HCT116 (cell line): ENCODE measurements around the gene SIX5.

Experiments
- CTCF ChIP-seq, 3 experiments: fragments of 200-600 bp in 1 of 3; sonication (generic) in 1 of 3; IDR thresholded peaks in 2 of 3; conservative IDR thresholded peaks in 1 of 3; 2 replicates each; pipeline ENCODE4 v1.5.1; 2012 to 2017; ENCODE audit warnings: low read depth in 2 of 3, low read length in 2 of 3, antibody characterized with exemption in 1 of 3, borderline replicate concordance in 1 of 3, control low read depth in 1 of 3, mild to moderate bottlenecking in 1 of 3, mixed read lengths in 1 of 3, mixed run types in 1 of 3, moderate library complexity in 1 of 3; ENCODE audit not compliant: insufficient read depth in 1 of 3
- EZH2 ChIP-seq: fragments of 200-600 bp; sonication (generic); IDR thresholded peaks from 2 replicates; pipeline ENCODE4 v1.6.1; 2017; ENCODE audit warnings: antibody characterized with exemption, mixed run types
- EZH2phosphoT487 ChIP-seq: fragments of 200-600 bp; IDR thresholded peaks from 2 replicates; pipeline ENCODE4 v1.6.1; 2018; ENCODE audit warnings: antibody characterized with exemption, borderline replicate concordance
- JUND ChIP-seq: IDR thresholded peaks from 2 replicates; pipeline ENCODE4 v1.6.1; 2012
- MAX ChIP-seq: IDR thresholded peaks from 2 replicates; pipeline ENCODE4 v1.6.1; 2012
- POLR2A ChIP-seq: IDR thresholded peaks from 2 replicates; pipeline ENCODE4 v1.7.0; 2011; ENCODE audit warnings: borderline replicate concordance; ENCODE audit not compliant: insufficient read depth, insufficient read length; ENCODE audit errors: extremely low read depth
- SP1 ChIP-seq: IDR thresholded peaks from 2 replicates; pipeline ENCODE4 v1.6.1; 2012; ENCODE audit warnings: low read depth
- YY1 ChIP-seq: IDR thresholded peaks from 2 replicates; pipeline ENCODE4 v1.6.1; 2011; ENCODE audit warnings: low read length, low read depth, moderate library complexity, mild to moderate bottlenecking; ENCODE audit not compliant: insufficient replicate concordance; ENCODE audit errors: extremely low read depth
- ZNF274 ChIP-seq: fragments of 200-500 bp; sonication (Bioruptor generic); IDR thresholded peaks from 2 replicates; pipeline ENCODE4 v1.6.1; 2014; ENCODE audit warnings: mild to moderate bottlenecking, low read depth, low read length, inconsistent platforms
- TF ChIP-seq, protein P1 (sequence below): IDR thresholded peaks from 2 replicates; pipeline ENCODE4 v1.6.1; 2012; ENCODE audit warnings: low read depth

GRCh38 chr19:45767881-45768654 lies 984 bp downstream of the SIX5 start:
- TF ChIP-seq MAX: peak; percentile 41
- no peak for TF ChIP-seq CTCF (IDR thresholded peaks at IDR 0.05 in 2 of 3, conservative IDR thresholded peaks at IDR 0.05 in 1 of 3; ENCODE audit: borderline replicate concordance in 1 of 3, insufficient read depth in 1 of 3, low read depth in 2 of 3, low read length in 2 of 3)
- no peak for TF ChIP-seq SP1
- no peak for TF ChIP-seq EZH2phosphoT487
- TF ChIP-seq, protein P1, sequence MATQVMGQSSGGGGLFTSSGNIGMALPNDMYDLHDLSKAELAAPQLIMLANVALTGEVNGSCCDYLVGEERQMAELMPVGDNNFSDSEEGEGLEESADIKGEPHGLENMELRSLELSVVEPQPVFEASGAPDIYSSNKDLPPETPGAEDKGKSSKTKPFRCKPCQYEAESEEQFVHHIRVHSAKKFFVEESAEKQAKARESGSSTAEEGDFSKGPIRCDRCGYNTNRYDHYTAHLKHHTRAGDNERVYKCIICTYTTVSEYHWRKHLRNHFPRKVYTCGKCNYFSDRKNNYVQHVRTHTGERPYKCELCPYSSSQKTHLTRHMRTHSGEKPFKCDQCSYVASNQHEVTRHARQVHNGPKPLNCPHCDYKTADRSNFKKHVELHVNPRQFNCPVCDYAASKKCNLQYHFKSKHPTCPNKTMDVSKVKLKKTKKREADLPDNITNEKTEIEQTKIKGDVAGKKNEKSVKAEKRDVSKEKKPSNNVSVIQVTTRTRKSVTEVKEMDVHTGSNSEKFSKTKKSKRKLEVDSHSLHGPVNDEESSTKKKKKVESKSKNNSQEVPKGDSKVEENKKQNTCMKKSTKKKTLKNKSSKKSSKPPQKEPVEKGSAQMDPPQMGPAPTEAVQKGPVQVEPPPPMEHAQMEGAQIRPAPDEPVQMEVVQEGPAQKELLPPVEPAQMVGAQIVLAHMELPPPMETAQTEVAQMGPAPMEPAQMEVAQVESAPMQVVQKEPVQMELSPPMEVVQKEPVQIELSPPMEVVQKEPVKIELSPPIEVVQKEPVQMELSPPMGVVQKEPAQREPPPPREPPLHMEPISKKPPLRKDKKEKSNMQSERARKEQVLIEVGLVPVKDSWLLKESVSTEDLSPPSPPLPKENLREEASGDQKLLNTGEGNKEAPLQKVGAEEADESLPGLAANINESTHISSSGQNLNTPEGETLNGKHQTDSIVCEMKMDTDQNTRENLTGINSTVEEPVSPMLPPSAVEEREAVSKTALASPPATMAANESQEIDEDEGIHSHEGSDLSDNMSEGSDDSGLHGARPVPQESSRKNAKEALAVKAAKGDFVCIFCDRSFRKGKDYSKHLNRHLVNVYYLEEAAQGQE: no peak
- TF ChIP-seq EZH2: no peak
- TF ChIP-seq POLR2A: no peak
- no peak for TF ChIP-seq ZNF274
- TF ChIP-seq JUND: no peak
- TF ChIP-seq YY1: no peak
